Measurements from ENCODE around the gene MAP3K4.

DNA sequence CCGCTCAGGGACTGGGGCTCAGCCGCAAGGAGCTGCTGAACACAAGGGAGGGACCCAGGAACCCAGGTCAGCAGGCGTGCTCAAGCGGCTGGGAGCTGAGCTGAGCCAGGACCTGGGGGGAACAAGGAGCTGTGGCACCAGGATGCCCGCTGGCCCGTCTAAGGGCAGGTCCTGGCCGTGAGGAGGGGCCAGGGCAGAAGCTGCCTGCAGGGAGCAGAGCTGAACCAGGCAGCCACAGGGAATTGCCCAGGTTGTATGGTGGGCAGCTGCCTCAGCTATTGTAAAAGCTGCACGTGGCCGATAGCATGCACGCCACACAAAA lies 148.9 kb downstream of the MAP3K4 start:
- no peak for TF ChIP-seq POLR2A (IDR thresholded peaks at IDR 0.05)
- TF ChIP-seq, protein P1, sequence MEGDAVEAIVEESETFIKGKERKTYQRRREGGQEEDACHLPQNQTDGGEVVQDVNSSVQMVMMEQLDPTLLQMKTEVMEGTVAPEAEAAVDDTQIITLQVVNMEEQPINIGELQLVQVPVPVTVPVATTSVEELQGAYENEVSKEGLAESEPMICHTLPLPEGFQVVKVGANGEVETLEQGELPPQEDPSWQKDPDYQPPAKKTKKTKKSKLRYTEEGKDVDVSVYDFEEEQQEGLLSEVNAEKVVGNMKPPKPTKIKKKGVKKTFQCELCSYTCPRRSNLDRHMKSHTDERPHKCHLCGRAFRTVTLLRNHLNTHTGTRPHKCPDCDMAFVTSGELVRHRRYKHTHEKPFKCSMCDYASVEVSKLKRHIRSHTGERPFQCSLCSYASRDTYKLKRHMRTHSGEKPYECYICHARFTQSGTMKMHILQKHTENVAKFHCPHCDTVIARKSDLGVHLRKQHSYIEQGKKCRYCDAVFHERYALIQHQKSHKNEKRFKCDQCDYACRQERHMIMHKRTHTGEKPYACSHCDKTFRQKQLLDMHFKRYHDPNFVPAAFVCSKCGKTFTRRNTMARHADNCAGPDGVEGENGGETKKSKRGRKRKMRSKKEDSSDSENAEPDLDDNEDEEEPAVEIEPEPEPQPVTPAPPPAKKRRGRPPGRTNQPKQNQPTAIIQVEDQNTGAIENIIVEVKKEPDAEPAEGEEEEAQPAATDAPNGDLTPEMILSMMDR (IDR thresholded peaks at IDR 0.05): no peak
- TF ChIP-seq POLR2AphosphoS5 (IDR thresholded peaks at IDR 0.05): no peak
